ENCODE data around the gene PLCH1.
A peak's percentile ranks its signal among the peaks of the same experiment; 100 is the strongest.

The PLCH1 gene

GRCh38 chr3:155744010-155744625 is 753 bp downstream of the PLCH1 start:
- peak overlapping the region; percentile 47; the same call in 1 of the 2 replicates for H3K27ac ChIP-seq
- TF ChIP-seq CTCF (conservative IDR thresholded peaks at IDR 0.05) = no peak

- H3K27ac ChIP-seq = peak overlapping the region; percentile 47; the same call in 1 of the 2 replicates
- TF ChIP-seq CTCF (conservative IDR thresholded peaks at IDR 0.05) = no peak
These were observed 1.3 kb downstream of the PLCH1 start for GRCh38 chr3:155743606-155744005.

- no peak overlapping the region for H3K27ac ChIP-seq
- no peak for TF ChIP-seq CTCF (conservative IDR thresholded peaks at IDR 0.05)
These were observed 2.4 kb downstream of the PLCH1 start for GRCh38 chr3:155742349-155742965.

GRCh38 chr3:155741603-155742002 is 3.3 kb downstream of the PLCH1 start:
- peak overlapping the region; percentile 37 for H3K27ac ChIP-seq
- TF ChIP-seq CTCF (conservative IDR thresholded peaks at IDR 0.05) = no peak

GRCh38 chr3:155741101-155741500 is 3.8 kb downstream of the PLCH1 start:
- TF ChIP-seq CTCF (conservative IDR thresholded peaks at IDR 0.05) = no peak
- H3K27ac ChIP-seq = peak overlapping the region; percentile 37

- H3K27ac ChIP-seq = peak overlapping the region; percentile 84
- TF ChIP-seq CTCF (conservative IDR thresholded peaks at IDR 0.05) = no peak
These were observed 5.7 kb downstream of the PLCH1 start for GRCh38 chr3:155739154-155739553.

- no peak for TF ChIP-seq CTCF (conservative IDR thresholded peaks at IDR 0.05)
- H3K27ac ChIP-seq = peak overlapping the region; percentile 84
These were observed 6.2 kb downstream of the PLCH1 start for GRCh38 chr3:155738580-155739076.

Measured in VCaP (cell line).